BE2C (cell line): ENCODE measurements around the gene PELI1.

ENCODE experiments used
- DNase-seq: peaks from one replicate; pipeline ENCODE4 v3.0.0-alpha.2; 2020
- H3K27me3 ChIP-seq: fragments of 250-450 bp; sonication (Bioruptor Pico); 2 replicates; pipeline ENCODE4 v1.5.1; 2020; ENCODE audit warnings: mild to moderate bottlenecking
- H3K36me3 ChIP-seq: fragments of 250-450 bp; sonication (Bioruptor Pico); 2 replicates; pipeline ENCODE4 v1.5.1; 2020; ENCODE audit warnings: mild to moderate bottlenecking
- H3K4me1 ChIP-seq: fragments of 250-450 bp; sonication (Bioruptor Pico); 2 replicates; pipeline ENCODE4 v1.5.1; 2020
- H3K4me3 ChIP-seq: 2 replicates; pipeline ENCODE4 v1.5.1; 2011; ENCODE audit warnings: low read depth, low read length
- H3K9me3 ChIP-seq: fragments of 250-450 bp; sonication (Bioruptor Pico); 2 replicates; pipeline ENCODE4 v1.5.1; 2020
- TF ChIP-seq, protein P1 (sequence below): IDR thresholded peaks from 2 replicates; pipeline ENCODE4 v1.5.1; 2012; ENCODE audit warnings: mild to moderate bottlenecking, low read depth, low read length

PELI1 gene

DNA sequence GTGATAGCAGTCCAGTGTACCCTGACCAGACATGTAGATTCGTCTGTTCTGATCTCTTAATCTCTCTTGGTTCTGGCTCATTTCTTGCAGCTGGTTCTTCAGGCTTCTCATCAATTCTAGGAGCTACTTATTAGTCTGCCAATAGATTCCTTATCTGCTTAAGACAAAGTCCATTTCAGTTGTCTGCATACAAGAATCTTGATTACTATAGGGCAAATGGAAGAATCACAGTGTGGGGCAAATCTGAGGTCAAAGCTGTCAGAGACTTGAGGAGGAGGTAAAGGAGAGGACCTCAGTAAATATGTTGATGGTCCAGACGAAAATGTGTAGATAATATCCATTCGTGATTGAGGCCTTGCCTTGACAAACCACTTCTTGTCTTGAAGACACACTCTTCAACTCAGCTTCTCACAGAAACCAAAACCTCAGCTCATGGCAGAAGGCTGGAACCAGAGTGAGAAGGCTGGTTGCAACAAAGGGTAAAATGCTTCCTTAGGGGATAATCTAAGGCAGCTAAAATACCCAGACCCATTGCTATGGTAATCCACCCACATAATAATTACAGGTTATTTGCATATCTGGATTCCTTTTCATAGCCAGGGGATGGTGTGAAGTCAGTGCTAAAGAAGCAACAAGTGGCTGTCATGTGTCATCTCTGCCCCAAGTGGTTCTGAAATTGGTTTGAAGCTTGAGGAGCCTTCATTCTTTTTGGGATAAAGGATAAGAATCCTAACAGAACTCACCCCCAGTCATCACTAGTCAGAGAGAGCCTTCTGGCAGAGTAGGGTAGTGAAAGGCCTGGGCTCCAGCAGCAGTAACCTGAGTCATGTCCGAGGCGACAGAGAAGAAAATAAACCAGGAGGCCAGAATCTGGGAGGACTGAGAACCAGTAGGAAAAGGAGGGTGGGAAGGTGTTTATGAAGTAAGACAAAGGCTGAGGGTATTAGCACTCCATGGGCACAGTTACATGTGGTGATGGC is 29.2 kb upstream of the PELI1 start:
- no peak for DNase-seq
- H3K4me1 ChIP-seq, result no peaks in the 10 kb centered on the region
- no peak overlapping the region for H3K4me3 ChIP-seq
- H3K9me3 ChIP-seq, result no peaks in the 10 kb centered on the region
- H3K36me3 ChIP-seq, result no peaks in the 10 kb centered on the region
- TF ChIP-seq, protein P1, sequence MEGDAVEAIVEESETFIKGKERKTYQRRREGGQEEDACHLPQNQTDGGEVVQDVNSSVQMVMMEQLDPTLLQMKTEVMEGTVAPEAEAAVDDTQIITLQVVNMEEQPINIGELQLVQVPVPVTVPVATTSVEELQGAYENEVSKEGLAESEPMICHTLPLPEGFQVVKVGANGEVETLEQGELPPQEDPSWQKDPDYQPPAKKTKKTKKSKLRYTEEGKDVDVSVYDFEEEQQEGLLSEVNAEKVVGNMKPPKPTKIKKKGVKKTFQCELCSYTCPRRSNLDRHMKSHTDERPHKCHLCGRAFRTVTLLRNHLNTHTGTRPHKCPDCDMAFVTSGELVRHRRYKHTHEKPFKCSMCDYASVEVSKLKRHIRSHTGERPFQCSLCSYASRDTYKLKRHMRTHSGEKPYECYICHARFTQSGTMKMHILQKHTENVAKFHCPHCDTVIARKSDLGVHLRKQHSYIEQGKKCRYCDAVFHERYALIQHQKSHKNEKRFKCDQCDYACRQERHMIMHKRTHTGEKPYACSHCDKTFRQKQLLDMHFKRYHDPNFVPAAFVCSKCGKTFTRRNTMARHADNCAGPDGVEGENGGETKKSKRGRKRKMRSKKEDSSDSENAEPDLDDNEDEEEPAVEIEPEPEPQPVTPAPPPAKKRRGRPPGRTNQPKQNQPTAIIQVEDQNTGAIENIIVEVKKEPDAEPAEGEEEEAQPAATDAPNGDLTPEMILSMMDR, result no peak
- H3K27me3 ChIP-seq, result no peaks in the 10 kb centered on the region

DNA sequence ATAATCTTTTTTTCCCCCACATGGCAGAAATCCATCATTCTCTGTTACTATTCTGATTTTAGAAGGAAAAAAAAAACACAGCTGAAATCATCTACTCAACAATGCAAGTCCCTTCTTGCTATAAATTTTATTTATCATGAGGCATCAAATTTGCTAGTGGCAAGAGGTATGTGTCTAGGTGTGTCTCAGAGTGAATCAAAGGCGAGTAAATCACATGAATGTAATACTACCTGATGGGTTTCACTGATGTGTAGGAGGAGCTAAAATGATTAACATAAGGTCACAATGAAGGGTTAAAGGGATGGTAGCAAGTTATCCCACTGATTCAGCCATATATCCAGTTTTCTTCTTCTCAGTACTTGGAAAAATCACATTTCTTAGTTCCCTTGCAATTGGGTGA is 24.5 kb upstream of the PELI1 start:
- no peak for DNase-seq
- TF ChIP-seq, protein P1, result no peak
- Histone ChIP-seq H3K4me1 (no peaks in the 10 kb centered on the region), H3K36me3 (no peaks in the 10 kb centered on the region), H3K27me3 (no peaks in the 10 kb centered on the region), H3K9me3 (no peaks in the 10 kb centered on the region), H3K4me3 (no peak overlapping the region)

DNA sequence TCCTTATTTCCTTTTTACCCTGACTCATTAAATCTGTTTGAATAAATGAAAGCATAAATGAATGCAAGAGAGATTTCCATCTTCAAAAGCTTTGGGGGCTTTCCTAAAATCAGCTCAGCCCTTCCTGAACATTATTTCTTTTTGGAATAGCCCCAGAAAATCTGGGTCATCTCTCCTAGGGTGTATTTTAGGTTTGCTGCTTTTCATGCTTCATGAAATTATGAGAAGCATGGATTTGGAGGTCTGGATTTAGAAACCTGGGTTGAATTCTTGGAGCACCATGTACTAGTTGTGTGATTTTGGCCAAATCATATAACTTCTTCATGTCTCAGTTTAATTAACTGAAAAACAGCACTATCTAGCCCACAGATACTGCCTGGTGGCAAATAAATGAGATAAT is 24.0 kb upstream of the PELI1 start:
- Histone ChIP-seq H3K4me3 (no peak overlapping the region), H3K27me3 (no peaks in the 10 kb centered on the region), H3K9me3 (no peaks in the 10 kb centered on the region), H3K36me3 (no peaks in the 10 kb centered on the region), H3K4me1 (no peaks in the 10 kb centered on the region)
- no peak for DNase-seq
- TF ChIP-seq, protein P1, result no peak

- Histone ChIP-seq H3K36me3 (no peaks in the 10 kb centered on the region), H3K9me3 (no peaks in the 10 kb centered on the region), H3K27me3 (no peaks in the 10 kb centered on the region), H3K4me1 (no peaks in the 10 kb centered on the region), H3K4me3 (no peak overlapping the region)
- no peak for DNase-seq
- TF ChIP-seq, protein P1, result no peak
These were observed 22.6 kb upstream of the PELI1 start for GRCh38 chr2:64166637-64167420.

GRCh38 chr2:64166212-64166611 is 22.0 kb upstream of the PELI1 start:
- DNase-seq, result no peak
- Histone ChIP-seq H3K27me3 (no peaks in the 10 kb centered on the region), H3K4me1 (no peaks in the 10 kb centered on the region), H3K9me3 (no peaks in the 10 kb centered on the region), H3K4me3 (no peak overlapping the region), H3K36me3 (no peaks in the 10 kb centered on the region)
- TF ChIP-seq, protein P1, result no peak
